Keratinocyte (primary cell): ENCODE data around the gene CEP120. TPM values are rescaled to one million over a fixed set of nuclear protein-coding genes. Genes with fewer than 3 reads are reported as not detected.

Experiments used
- DNase-seq: peaks from one replicate; pipeline ENCODE4 v3.0.0-alpha.2; 2011; ENCODE audit warnings: low read depth, missing footprints, low spot score
- FAIRE-seq: peaks from 2 replicates; lab custom pipeline; 2011; peaks lifted over from hg19 to GRCh38; lab: Jason Lieb, UNC
- H2AFZ ChIP-seq: 2 replicates; pipeline ENCODE4 v1.6.0; 2012; ENCODE audit warnings: low read length, control low read depth, inconsistent platforms; ENCODE audit not compliant: control insufficient read depth
- H3K27ac ChIP-seq: 2 replicates; pipeline ENCODE4 v1.5.1; 2011; ENCODE audit warnings: low read length; ENCODE audit not compliant: control insufficient read depth, insufficient read depth
- H3K27me3 ChIP-seq: 3 replicates; pipeline ENCODE4 v1.6.0; 2011; ENCODE audit warnings: low read length; ENCODE audit not compliant: control insufficient read depth, insufficient read depth; ENCODE audit errors: extremely low read depth
- H3K36me3 ChIP-seq, 2 experiments: 2 replicates in 1 of 2; 3 replicates in 1 of 2; pipeline ENCODE4 v1.5.1; 2011; ENCODE audit warnings: low read length in 2 of 2, mild to moderate bottlenecking in 1 of 2; ENCODE audit not compliant: control insufficient read depth in 2 of 2, insufficient read depth in 2 of 2; ENCODE audit errors: extremely low read depth in 1 of 2
- H3K4me1 ChIP-seq: 3 replicates; pipeline ENCODE4 v1.5.1; 2011; ENCODE audit warnings: low read length; ENCODE audit not compliant: control insufficient read depth, insufficient read depth; ENCODE audit errors: extremely low read depth
- H3K4me2 ChIP-seq: 3 replicates; pipeline ENCODE4 v1.6.0; 2011; ENCODE audit warnings: low read depth, low read length; ENCODE audit not compliant: control insufficient read depth, insufficient read depth; ENCODE audit errors: extremely low read depth
- H3K4me3 ChIP-seq, 3 experiments: fragments of 200-600 bp in 1 of 3; sonication (generic) in 1 of 3; 2 replicates in 2 of 3; 3 replicates in 1 of 3; pipeline ENCODE4 v1.5.1; 2011 to 2016; ENCODE audit warnings: low read length in 3 of 3, mild to moderate bottlenecking in 3 of 3, control low read depth in 2 of 3, inconsistent platforms in 1 of 3, low read depth in 1 of 3, mixed read lengths in 1 of 3, mixed run types in 1 of 3, moderate library complexity in 1 of 3; ENCODE audit not compliant: control insufficient read depth in 2 of 3, insufficient read depth in 2 of 3; ENCODE audit errors: extremely low read depth in 1 of 3
- H3K79me2 ChIP-seq: 2 replicates; pipeline ENCODE4 v1.6.0; 2012; ENCODE audit warnings: low read length; ENCODE audit not compliant: control insufficient read depth, insufficient read depth
- H3K9ac ChIP-seq: 3 replicates; pipeline ENCODE4 v1.6.0; 2011; ENCODE audit warnings: low read length; ENCODE audit not compliant: control insufficient read depth, insufficient read depth; ENCODE audit errors: extremely low read depth
- H3K9me1 ChIP-seq: 3 replicates; pipeline ENCODE4 v1.6.0; 2011; ENCODE audit warnings: low read length; ENCODE audit not compliant: control insufficient read depth, insufficient read depth; ENCODE audit errors: extremely low read depth
- H3K9me3 ChIP-seq: 2 replicates; pipeline ENCODE4 v1.5.1; 2012; ENCODE audit warnings: low read depth, low read length; ENCODE audit not compliant: control insufficient read depth
- H4K20me1 ChIP-seq: 3 replicates; pipeline ENCODE4 v1.6.0; 2011; ENCODE audit warnings: low read length; ENCODE audit not compliant: control insufficient read depth, insufficient read depth; ENCODE audit errors: extremely low read depth
- EZH2 ChIP-seq: IDR thresholded peaks from one replicate; pipeline ENCODE4 v1.6.1; 2012; ENCODE audit warnings: inconsistent platforms, mild to moderate bottlenecking, low read length, moderate library complexity
- dilution Hi-C: fragments of 300-500 bp; cut with MboI; formaldehyde crosslinking; loops from one replicate; pipeline ENCODE4 v1.7.0; 2020; ENCODE audit warnings: low sequenced_read_pairs; ENCODE audit not compliant: extremely low pct_ligation_motif_present
- polyA plus RNA-seq, 5 experiments: library from polyadenylated mRNA; depleted of rRNA in 3 of 5; stranded (reverse) in 3 of 5; stranded (forward) in 1 of 5; unstranded in 1 of 5; fragments of >200 nt; gene quantifications; 1 replicate in 1 of 5; 2 replicates in 3 of 5; 3 replicates in 1 of 5; pipeline versions ENCODE4 v1.2.1 to v1.2.3, GENCODE V29; 2011 to 2012; ENCODE audit warnings: missing spikeins in 2 of 5, low read depth in 1 of 5, low replicate concordance in 1 of 5
- TF ChIP-seq, protein P1 (sequence below), 3 experiments: IDR thresholded peaks in 1 of 3; conservative IDR thresholded peaks in 1 of 3; optimal IDR thresholded peaks in 1 of 3; 2 replicates in 2 of 3; 3 replicates in 1 of 3; pipeline versions ENCODE3 to v1.5.1; 2011; ENCODE audit warnings: low read length in 3 of 3, mild to moderate bottlenecking in 3 of 3, moderate library complexity in 2 of 3, control low read depth in 1 of 3, inconsistent platforms in 1 of 3; ENCODE audit not compliant: insufficient read depth in 2 of 3; ENCODE audit errors: extremely low read depth in 1 of 3

CEP120 gene
- polyA plus RNA-seq, 1 donor (not counting 4 experiments of a cell fraction or from before 2014, with no cell fraction given) = 11.7 TPM

DNA sequence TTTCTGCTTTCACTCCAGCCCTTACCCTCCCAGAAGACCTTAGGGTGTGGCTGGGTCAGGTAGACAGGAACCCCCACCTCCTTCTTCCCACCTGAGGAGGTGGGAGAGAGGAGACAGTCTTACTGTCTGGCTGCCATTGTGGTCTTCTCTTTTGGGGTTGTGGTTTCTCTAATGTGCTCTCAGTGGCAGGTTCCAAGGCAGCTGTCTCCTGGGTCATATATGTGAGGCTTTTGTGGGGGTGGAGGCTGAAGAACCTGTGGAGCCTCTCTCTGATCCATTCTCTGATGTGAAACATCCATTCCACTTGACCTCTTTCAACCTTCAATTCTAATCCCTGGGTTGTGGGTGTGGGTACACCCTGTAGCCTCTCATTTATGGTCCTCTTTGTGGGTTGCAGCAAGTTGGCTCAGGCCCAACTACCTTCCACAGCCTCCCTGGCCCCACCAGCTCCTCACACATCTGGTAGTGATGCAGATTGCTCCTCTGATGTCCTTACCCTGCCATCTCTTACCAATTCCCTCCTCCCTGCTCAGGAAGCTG is 118.4 kb downstream of the CEP120 start:
- Histone ChIP-seq H3K27me3 (peaks cover 3% of the 10 kb centered on the region), H3K4me3 (no peak overlapping the region), H3K36me3 (no peaks in the 10 kb centered on the region), H3K9me1 (no peaks in the 10 kb centered on the region), H2AFZ (no peak overlapping the region), H4K20me1 (no peaks in the 10 kb centered on the region), H3K9me3 (no peaks in the 10 kb centered on the region), H3K79me2 (no peaks in the 10 kb centered on the region), H3K9ac (no peak overlapping the region), H3K27ac (no peak overlapping the region), H3K4me1 (no peaks in the 10 kb centered on the region), H3K4me2 (no peak overlapping the region)
- TF ChIP-seq EZH2 = no peak
- TF ChIP-seq, protein P1, sequence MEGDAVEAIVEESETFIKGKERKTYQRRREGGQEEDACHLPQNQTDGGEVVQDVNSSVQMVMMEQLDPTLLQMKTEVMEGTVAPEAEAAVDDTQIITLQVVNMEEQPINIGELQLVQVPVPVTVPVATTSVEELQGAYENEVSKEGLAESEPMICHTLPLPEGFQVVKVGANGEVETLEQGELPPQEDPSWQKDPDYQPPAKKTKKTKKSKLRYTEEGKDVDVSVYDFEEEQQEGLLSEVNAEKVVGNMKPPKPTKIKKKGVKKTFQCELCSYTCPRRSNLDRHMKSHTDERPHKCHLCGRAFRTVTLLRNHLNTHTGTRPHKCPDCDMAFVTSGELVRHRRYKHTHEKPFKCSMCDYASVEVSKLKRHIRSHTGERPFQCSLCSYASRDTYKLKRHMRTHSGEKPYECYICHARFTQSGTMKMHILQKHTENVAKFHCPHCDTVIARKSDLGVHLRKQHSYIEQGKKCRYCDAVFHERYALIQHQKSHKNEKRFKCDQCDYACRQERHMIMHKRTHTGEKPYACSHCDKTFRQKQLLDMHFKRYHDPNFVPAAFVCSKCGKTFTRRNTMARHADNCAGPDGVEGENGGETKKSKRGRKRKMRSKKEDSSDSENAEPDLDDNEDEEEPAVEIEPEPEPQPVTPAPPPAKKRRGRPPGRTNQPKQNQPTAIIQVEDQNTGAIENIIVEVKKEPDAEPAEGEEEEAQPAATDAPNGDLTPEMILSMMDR (optimal IDR thresholded peaks at IDR 0.05 in 1 of 3, IDR thresholded peaks at IDR 0.05 in 1 of 3, conservative IDR thresholded peaks at IDR 0.05 in 1 of 3; ENCODE audit: extremely low read depth in 1 of 3, insufficient read depth in 2 of 3, low read length in 3 of 3) = no peak
- FAIRE-seq = no peak
- DNase-seq = no peak
- dilution Hi-C loops = no loop called here

DNA sequence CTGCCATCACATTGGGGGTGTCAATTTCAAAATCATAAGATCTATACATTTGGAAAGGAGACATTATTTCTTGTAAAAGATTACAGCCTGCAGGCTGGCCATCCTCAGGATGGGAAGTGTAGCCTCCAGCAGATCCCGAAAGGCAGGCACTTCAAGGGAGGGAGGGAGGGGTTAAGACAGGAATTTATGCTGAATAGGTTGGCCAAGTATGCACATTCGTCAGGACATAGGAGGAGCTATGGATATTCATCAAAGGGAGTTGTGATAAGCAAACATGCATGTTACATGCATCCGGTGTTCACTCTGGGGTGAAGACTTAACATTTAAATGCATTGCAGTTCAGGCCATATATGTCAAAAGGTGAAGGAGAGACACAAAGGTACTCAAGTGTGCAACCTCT is 119.4 kb downstream of the CEP120 start:
- FAIRE-seq = no peak
- Histone ChIP-seq H3K9me1 (no peaks in the 10 kb centered on the region), H3K4me3 (no peak overlapping the region), H2AFZ (no peak overlapping the region), H3K27ac (no peak overlapping the region), H4K20me1 (no peaks in the 10 kb centered on the region), H3K9me3 (no peaks in the 10 kb centered on the region), H3K27me3 (peaks cover 3% of the 10 kb centered on the region), H3K4me2 (no peak overlapping the region), H3K9ac (no peak overlapping the region), H3K36me3 (no peaks in the 10 kb centered on the region), H3K4me1 (no peaks in the 10 kb centered on the region), H3K79me2 (no peaks in the 10 kb centered on the region)
- no peak for DNase-seq
- no peak for TF ChIP-seq EZH2
- TF ChIP-seq, protein P1 (optimal IDR thresholded peaks at IDR 0.05 in 1 of 3, IDR thresholded peaks at IDR 0.05 in 1 of 3, conservative IDR thresholded peaks at IDR 0.05 in 1 of 3; ENCODE audit: extremely low read depth in 1 of 3, insufficient read depth in 2 of 3, low read length in 3 of 3) = no peak
- dilution Hi-C loops = no loop called here
